GM21515 (cell line): ENCODE data around the gene KBTBD4.
"Not testable (repeated sequence)": the region's sequence is repeated elsewhere in the genome, so short reads cannot be mapped to it uniquely, and the experiment has no call there.

Source experiments
- ATAC-seq: cut with Tn5 transposase; IDR thresholded peaks from one replicate; pipeline ENCODE4 v1.9.1; 2021; ENCODE audit not compliant: unreplicated experiment

The KBTBD4 gene

GRCh38 chr11:47562393-47562792 lies 16.4 kb downstream of the KBTBD4 start:
- ATAC-seq, result not testable (repeated sequence)

- ATAC-seq, result no peak
These were observed 18.3 kb downstream of the KBTBD4 start for GRCh38 chr11:47560426-47560825.

GRCh38 chr11:47558695-47559094 lies 20.1 kb downstream of the KBTBD4 start:
- ATAC-seq, result no peak

- not testable (repeated sequence) for ATAC-seq
These were observed 21.8 kb downstream of the KBTBD4 start for GRCh38 chr11:47557004-47557403.

- peak; percentile 28 for ATAC-seq
These were observed 25.4 kb downstream of the KBTBD4 start for GRCh38 chr11:47553406-47553743.

GRCh38 chr11:47552566-47553405 lies 26.0 kb downstream of the KBTBD4 start, which contains the start of gene CELF1:
CELF1 (minus strand) TSS chr11:47553132; CDS start chr11:47499523, 53,609 bp downstream.
- ATAC-seq, result peak; percentile 94

GRCh38 chr11:47552056-47552565 lies 26.7 kb downstream of the KBTBD4 start:
- ATAC-seq, result peak; percentile 3

GRCh38 chr11:47551086-47551485 lies 27.7 kb downstream of the KBTBD4 start:
- ATAC-seq, result no peak

GRCh38 chr11:47550288-47551047 lies 28.3 kb downstream of the KBTBD4 start:
- no peak for ATAC-seq

GRCh38 chr11:47546274-47546673 lies 32.5 kb downstream of the KBTBD4 start:
- not testable (repeated sequence) for ATAC-seq

- no peak for ATAC-seq
These were observed 33.5 kb downstream of the KBTBD4 start for GRCh38 chr11:47545298-47545697.

GRCh38 chr11:47541070-47541469 lies 37.7 kb downstream of the KBTBD4 start:
- ATAC-seq, result no peak

- ATAC-seq, result no peak
These were observed 39.1 kb downstream of the KBTBD4 start for GRCh38 chr11:47539681-47540039.

- ATAC-seq, result no peak
These were observed 39.8 kb downstream of the KBTBD4 start for GRCh38 chr11:47538741-47539565.

- no peak for ATAC-seq
These were observed 41.9 kb downstream of the KBTBD4 start for GRCh38 chr11:47536915-47537314.

GRCh38 chr11:47534704-47535251 lies 44.0 kb downstream of the KBTBD4 start:
- no peak for ATAC-seq

GRCh38 chr11:47533690-47534151 lies 45.0 kb downstream of the KBTBD4 start:
- ATAC-seq, result no peak

GRCh38 chr11:47532597-47533213 lies 46.1 kb downstream of the KBTBD4 start:
- ATAC-seq, result no peak

- no peak for ATAC-seq
These were observed 47.1 kb downstream of the KBTBD4 start for GRCh38 chr11:47531666-47532065.

GRCh38 chr11:47530721-47531120 lies 48.0 kb downstream of the KBTBD4 start:
- not testable (repeated sequence) for ATAC-seq
